Measurements from ENCODE around the gene SMYD3. TPM values are rescaled to one million over a fixed set of nuclear protein-coding genes. Genes with fewer than 3 reads are reported as not detected.

The SMYD3 gene
- total and polyA plus RNA-seq, 2 donors (not counting 3 experiments of a cell fraction or from before 2014, with no cell fraction given): 16.0 to 32.1 TPM

DNA sequence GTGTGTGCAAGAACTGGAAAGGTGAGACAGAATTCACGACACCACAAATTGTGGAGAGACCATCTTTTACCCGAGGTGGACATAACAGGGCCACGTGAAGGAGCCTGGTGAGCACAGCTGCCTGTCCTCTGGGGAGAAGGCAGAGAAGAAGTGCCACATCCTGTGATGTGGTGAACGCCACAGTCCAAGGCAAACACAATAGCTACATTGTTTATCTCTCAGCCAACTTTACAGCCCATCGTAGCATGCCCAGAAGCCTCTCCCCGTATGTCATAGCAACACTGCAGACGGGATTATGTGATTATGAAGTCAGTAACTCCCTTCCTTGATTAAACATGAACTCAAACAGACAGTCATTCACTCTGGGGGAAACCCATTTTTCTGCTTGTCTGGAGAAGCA, 612.2 kb downstream of the SMYD3 start:
- H3K9ac ChIP-seq (replicated peaks; ENCODE audit: extremely low read depth, insufficient read depth, low read length): no peak overlapping the region
- ChIA-PET CTCF (no interaction called here), POLR2A (no interaction called here)
- no peaks in the 10 kb centered on the region for H3K27me3 ChIP-seq (ENCODE audit: control insufficient read depth in 2 of 2, insufficient read depth in 2 of 2, low read length in 2 of 2)
- H3K4me1 ChIP-seq (ENCODE audit: control insufficient read depth, extremely low read depth, insufficient read depth, low read length): no peaks in the 10 kb centered on the region
- H2AFZ ChIP-seq (ENCODE audit: low read depth, low read length): no peak overlapping the region
- H4K20me1 ChIP-seq (replicated peaks; ENCODE audit: control insufficient read depth, extremely low read depth, insufficient read depth, low read length): no peaks in the 10 kb centered on the region
- dilution Hi-C loops (cut with MboI; ENCODE audit: extremely low pct_ligation_motif_present, low sequenced_read_pairs) (no loop called here), intact Hi-C loops (cut with micrococcal nuclease) (no loop called here)
- H3K9me1 ChIP-seq (replicated peaks; ENCODE audit: control insufficient read depth, extremely low read depth, insufficient read depth, low read length): no peaks in the 10 kb centered on the region
- no peak overlapping the region for H3K4me2 ChIP-seq (ENCODE audit: insufficient read depth, low read length)
- no peaks in the 10 kb centered on the region for H3K79me2 ChIP-seq (ENCODE audit: control insufficient read depth, insufficient read depth, low read length)
- no peaks in the 10 kb centered on the region for H3K9me3 ChIP-seq (replicated peaks; ENCODE audit: control insufficient read depth, insufficient read depth, low read length)
- DNase-seq (ENCODE audit: low read depth, low spot score) (no peak), FAIRE-seq (no peak)
- TF ChIP-seq EZH2 (IDR thresholded peaks at IDR 0.05; ENCODE audit: borderline replicate concordance, low read depth, low read length, severe bottlenecking) (no peak), POLR2A (IDR thresholded peaks at IDR 0.05; ENCODE audit: low read depth, low read length) (no peak), FOS (IDR thresholded peaks at IDR 0.05; ENCODE audit: borderline replicate concordance, insufficient read depth, low read length) (no peak), CTCF (IDR thresholded peaks at IDR 0.05; ENCODE audit: extremely low read depth in 1 of 2, insufficient read depth in 1 of 2, low read depth in 1 of 2, low read length in 2 of 2) (no peak), POLR2AphosphoS5 (IDR thresholded peaks at IDR 0.05; ENCODE audit: insufficient read depth, low read depth, low read length) (no peak), JUN (IDR thresholded peaks at IDR 0.05; ENCODE audit: borderline replicate concordance, insufficient read depth, insufficient read length, low read depth) (no peak), MAX (IDR thresholded peaks at IDR 0.05; ENCODE audit: insufficient read depth, insufficient read length) (no peak), GATA2 (IDR thresholded peaks at IDR 0.05; ENCODE audit: insufficient read depth, insufficient read length, low read depth, low read length) (no peak), MYC (IDR thresholded peaks at IDR 0.05; ENCODE audit: low read depth, low read length) (no peak)
- H3K27ac ChIP-seq (ENCODE audit: insufficient read depth, low read depth, low read length): no peak overlapping the region
- no peak overlapping the region for H3K4me3 ChIP-seq (replicated peaks in 1 of 3; ENCODE audit: insufficient read depth in 1 of 3, low read depth in 1 of 3, low read length in 3 of 3)
- no peaks in the 10 kb centered on the region for H3K36me3 ChIP-seq (ENCODE audit: control insufficient read depth in 2 of 2, extremely low read depth in 1 of 2, insufficient read depth in 2 of 2, low read length in 2 of 2)
- BruUV-seq (replicated peaks): no TSS peak
